Measurements from ENCODE around the gene SLC25A30. TPM values are rescaled to one million over a fixed set of nuclear protein-coding genes. Genes with fewer than 3 reads are reported as not detected.
A peak's percentile ranks its signal among the peaks of the same experiment; 100 is the strongest.

SLC25A30 gene
- total and polyA plus RNA-seq, 4 donors = 5.4 to 59.2 (median 17.8) TPM

GRCh38 chr13:45370922-45371406 lies 47.2 kb downstream of the SLC25A30 start:
- DNase-seq (ENCODE audit: low spot score) = peak; percentile 70
- Histone ChIP-seq H3K9me3 (ENCODE audit: control insufficient read depth in 4 of 4, low read length in 3 of 4) (no peaks in the 10 kb centered on the region), H3K27me3 (ENCODE audit: control insufficient read depth in 4 of 4, insufficient read depth in 4 of 4, low read length in 3 of 4) (no peaks in the 10 kb centered on the region), H3K4me3 (ENCODE audit: low read depth in 1 of 3, low read length in 3 of 3) (no peak overlapping the region), H3K36me3 (ENCODE audit: control insufficient read depth in 4 of 4, insufficient read depth in 3 of 4, low read depth in 1 of 4, low read length in 3 of 4) (no peaks in the 10 kb centered on the region), H3K4me1 (ENCODE audit: control insufficient read depth in 4 of 4, insufficient read depth in 4 of 4, low read length in 3 of 4) (peaks cover 0 to 7% (median 3%) of the 10 kb centered on the region in 4 donors), H3K27ac (ENCODE audit: low read depth in 1 of 2, low read length in 2 of 2) (no peak overlapping the region), H3K9ac (ENCODE audit: low read depth in 1 of 2, low read length in 2 of 2) (no peak overlapping the region)
- WGBS = 21% methylated on average over 30 of the region's 30 CpGs
- no peak for TF ChIP-seq ZBTB33 (IDR thresholded peaks at IDR 0.05)
- peak; percentile 81 for TF ChIP-seq CTCF (IDR thresholded peaks at IDR 0.05; ENCODE audit: low read depth, low read length, missing input control)
- no peak for TF ChIP-seq FOXA2 (IDR thresholded peaks at IDR 0.05)
- peak; percentile 92 to 95 for TF ChIP-seq RAD21 (IDR thresholded peaks at IDR 0.05)

- WGBS = 97% methylated on average over 4 of the region's 4 CpGs
These were observed 49.1 kb downstream of the SLC25A30 start for GRCh38 chr13:45369116-45369515.

More at GRCh38 chr13:45369116-45369515, 49.1 kb downstream of the SLC25A30 start:
- Histone ChIP-seq H3K4me3 (ENCODE audit: low read depth in 1 of 3, low read length in 3 of 3) (no peak overlapping the region), H3K27me3 (ENCODE audit: control insufficient read depth in 4 of 4, insufficient read depth in 4 of 4, low read length in 3 of 4) (no peaks in the 10 kb centered on the region), H3K9ac (ENCODE audit: low read depth in 1 of 2, low read length in 2 of 2) (no peak overlapping the region), H3K4me1 (ENCODE audit: control insufficient read depth in 4 of 4, insufficient read depth in 4 of 4, low read length in 3 of 4) (peaks cover 0 to 7% (median 3%) of the 10 kb centered on the region in 4 donors), H3K9me3 (ENCODE audit: control insufficient read depth in 4 of 4, low read length in 3 of 4) (no peaks in the 10 kb centered on the region), H3K36me3 (ENCODE audit: control insufficient read depth in 4 of 4, insufficient read depth in 3 of 4, low read depth in 1 of 4, low read length in 3 of 4) (peaks cover 0 to 2% (median 0%) of the 10 kb centered on the region in 4 donors), H3K27ac (ENCODE audit: low read depth in 1 of 2, low read length in 2 of 2) (no peak overlapping the region)
- DNase-seq (ENCODE audit: low spot score) = no peak
- no peak for TF ChIP-seq ZBTB33 (IDR thresholded peaks at IDR 0.05)
- no peak for TF ChIP-seq SP1 (IDR thresholded peaks at IDR 0.05)
- TF ChIP-seq REST (IDR thresholded peaks at IDR 0.05) = no peak
- TF ChIP-seq MAX (IDR thresholded peaks at IDR 0.05) = no peak
- no peak for TF ChIP-seq RXRA (IDR thresholded peaks at IDR 0.05)
- TF ChIP-seq CTCF (IDR thresholded peaks at IDR 0.05; ENCODE audit: low read depth, low read length, missing input control) = no peak
- TF ChIP-seq FOXA2 (IDR thresholded peaks at IDR 0.05) = no peak
- TF ChIP-seq YY1 (IDR thresholded peaks at IDR 0.05) = no peak
- no peak for TF ChIP-seq JUND (IDR thresholded peaks at IDR 0.05)
- no peak for TF ChIP-seq HNF4A (conservative IDR thresholded peaks at IDR 0.05)
- TF ChIP-seq FOXA1 (IDR thresholded peaks at IDR 0.05) = no peak
- no peak for TF ChIP-seq TAF1 (conservative IDR thresholded peaks at IDR 0.05)
- no peak for TF ChIP-seq GABPA (IDR thresholded peaks at IDR 0.05 in 1 of 2, conservative IDR thresholded peaks at IDR 0.05 in 1 of 2)
